Stimulated activated CD8-positive, alpha-beta memory T cell treated with anti-CD3 and anti-CD28 coated beads, Interleukin-4, amount 100 ng/mL, for 24 hours (primary cell): ENCODE measurements around the gene RABL2B.
A peak's percentile ranks its signal among the peaks of the same experiment; 100 is the strongest.
"Not testable (repeated sequence)": the region's sequence is repeated elsewhere in the genome, so short reads cannot be mapped to it uniquely, and the experiment has no call there.

Experiments
- DNase-seq: peaks from one replicate; pipeline ENCODE4 v3.0.0-alpha.2; 2020; ENCODE audit warnings: low read depth

Gene RABL2B

GRCh38 chr22:50783033-50783879 lies at the start of gene RABL2B:
Gene RABL2B, minus strand, starts transcription at chr22:50783636. Its CDS starts 1,342 bp downstream, at chr22:50782294.
- DNase-seq, result peak; percentile 81

- not testable (repeated sequence) for DNase-seq
Observed at GRCh38 chr22:50786936-50787335, 3.5 kb upstream of the RABL2B start.

GRCh38 chr22:50785289-50785688 lies 1.9 kb upstream of the RABL2B start:
- not testable (repeated sequence) for DNase-seq

GRCh38 chr22:50783880-50784276 lies 442 bp upstream of the RABL2B start:
- not testable (repeated sequence) for DNase-seq

GRCh38 chr22:50782253-50782652 lies 1.2 kb downstream of the RABL2B start:
- not testable (repeated sequence) for DNase-seq

- DNase-seq, result not testable (repeated sequence)
Observed at GRCh38 chr22:50780244-50780643, 3.2 kb downstream of the RABL2B start.

- not testable (repeated sequence) for DNase-seq
Observed at GRCh38 chr22:50777631-50778030, 5.8 kb downstream of the RABL2B start.

GRCh38 chr22:50775132-50775531 lies 8.3 kb downstream of the RABL2B start:
- DNase-seq, result not testable (repeated sequence)

- not testable (repeated sequence) for DNase-seq
Observed at GRCh38 chr22:50764288-50764687, 19.1 kb downstream of the RABL2B start.

- not testable (repeated sequence) for DNase-seq
Observed at GRCh38 chr22:50761829-50762228, 21.6 kb downstream of the RABL2B start.

- DNase-seq, result not testable (repeated sequence)
Observed at GRCh38 chr22:50759597-50760341, 23.7 kb downstream of the RABL2B start.

- DNase-seq, result peak; percentile 19
Observed at GRCh38 chr22:50756949-50757491, 26.4 kb downstream of the RABL2B start.

- not testable (repeated sequence) for DNase-seq
Observed at GRCh38 chr22:50756406-50756805, 27.0 kb downstream of the RABL2B start.

GRCh38 chr22:50755251-50755650 lies 28.2 kb downstream of the RABL2B start:
- not testable (repeated sequence) for DNase-seq

- not testable (repeated sequence) for DNase-seq
Observed at GRCh38 chr22:50749302-50750074, 33.9 kb downstream of the RABL2B start.

- DNase-seq, result not testable (repeated sequence)
Observed at GRCh38 chr22:50748630-50749029, 34.8 kb downstream of the RABL2B start.

- not testable (repeated sequence) for DNase-seq
Observed at GRCh38 chr22:50747521-50747920, 35.9 kb downstream of the RABL2B start.

GRCh38 chr22:50744424-50744823 lies 39.0 kb downstream of the RABL2B start:
- not testable (repeated sequence) for DNase-seq

- not testable (repeated sequence) for DNase-seq
Observed at GRCh38 chr22:50740714-50741113, 42.7 kb downstream of the RABL2B start.

- DNase-seq, result no peak
Observed at GRCh38 chr22:50739894-50740293, 43.5 kb downstream of the RABL2B start.

GRCh38 chr22:50739279-50739691 lies 44.2 kb downstream of the RABL2B start:
- no peak for DNase-seq
